Bone marrow (tissue), 2 donors: ENCODE data around the gene IZUMO1.
A peak's percentile ranks its signal among the peaks of the same experiment; 100 is the strongest.

Source experiments
- DNase-seq, 2 donors: peaks; one replicate each; lab custom pipeline; 2025; lab: John Stamatoyannopoulos, UW

The IZUMO1 gene

GRCh38 chr19:48757089-48757675 is 10.5 kb upstream of the IZUMO1 start:
- no peak for DNase-seq

- DNase-seq, result no peak
Measured at GRCh38 chr19:48756686-48757085, 10.0 kb upstream of the IZUMO1 start.

- DNase-seq, result no peak
Measured at GRCh38 chr19:48756212-48756611, 9.5 kb upstream of the IZUMO1 start.

GRCh38 chr19:48755787-48756186 is 9.1 kb upstream of the IZUMO1 start:
- no peak for DNase-seq

GRCh38 chr19:48755084-48755641 is 8.5 kb upstream of the IZUMO1 start, which contains the start of gene FGF21:
Gene FGF21 (plus strand): TSS chr19:48755524. CDS start chr19:48756237, 713 bp downstream.
- no peak for DNase-seq

- no peak for DNase-seq
Measured at GRCh38 chr19:48752496-48753365, 6.0 kb upstream of the IZUMO1 start, which contains the start of gene FUT1. Gene FUT1 (minus strand): TSS chr19:48752641. CDS start chr19:48751281, 1,360 bp downstream.

GRCh38 chr19:48751845-48752495 is 5.3 kb upstream of the IZUMO1 start:
- DNase-seq, result no peak

DNA sequence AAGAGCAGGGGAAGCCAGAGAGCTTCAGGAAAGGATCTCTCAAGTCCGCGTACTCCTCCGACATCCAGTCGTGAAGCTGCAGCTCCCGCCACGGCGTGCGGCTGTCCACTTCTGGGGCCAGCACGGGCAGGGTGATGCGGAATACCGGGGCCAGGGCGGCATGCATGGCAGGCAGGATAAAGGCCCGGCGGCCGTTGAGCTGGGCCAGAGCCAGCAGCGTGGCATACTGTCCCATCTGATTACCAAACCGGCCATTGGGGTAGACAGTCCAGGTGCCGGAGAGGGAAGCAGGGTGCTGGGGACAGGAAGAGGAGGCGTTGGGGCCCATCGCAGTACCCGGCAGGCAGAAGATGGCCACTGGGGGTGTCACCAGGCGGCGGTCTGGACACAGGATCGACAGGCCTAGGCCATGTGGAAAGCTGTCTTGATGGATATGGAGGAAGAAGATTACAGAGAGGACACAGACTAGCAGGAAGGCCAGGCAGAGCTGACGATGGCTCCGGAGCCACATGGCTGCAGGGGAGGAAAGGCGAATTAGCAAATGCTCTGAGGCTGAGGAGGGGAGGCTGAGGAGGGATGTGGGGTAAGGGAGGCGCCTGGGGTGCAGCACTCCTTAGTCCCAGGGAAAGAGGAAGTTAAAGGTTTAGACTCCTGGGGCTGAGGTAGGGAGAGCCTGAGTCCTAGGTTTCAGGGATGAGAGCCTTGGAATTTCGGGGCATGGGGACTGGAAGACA is 4.2 kb upstream of the IZUMO1 start:
- DNase-seq, result no peak

- no peak for DNase-seq
Measured at GRCh38 chr19:48750351-48750750, 3.6 kb upstream of the IZUMO1 start.

DNA sequence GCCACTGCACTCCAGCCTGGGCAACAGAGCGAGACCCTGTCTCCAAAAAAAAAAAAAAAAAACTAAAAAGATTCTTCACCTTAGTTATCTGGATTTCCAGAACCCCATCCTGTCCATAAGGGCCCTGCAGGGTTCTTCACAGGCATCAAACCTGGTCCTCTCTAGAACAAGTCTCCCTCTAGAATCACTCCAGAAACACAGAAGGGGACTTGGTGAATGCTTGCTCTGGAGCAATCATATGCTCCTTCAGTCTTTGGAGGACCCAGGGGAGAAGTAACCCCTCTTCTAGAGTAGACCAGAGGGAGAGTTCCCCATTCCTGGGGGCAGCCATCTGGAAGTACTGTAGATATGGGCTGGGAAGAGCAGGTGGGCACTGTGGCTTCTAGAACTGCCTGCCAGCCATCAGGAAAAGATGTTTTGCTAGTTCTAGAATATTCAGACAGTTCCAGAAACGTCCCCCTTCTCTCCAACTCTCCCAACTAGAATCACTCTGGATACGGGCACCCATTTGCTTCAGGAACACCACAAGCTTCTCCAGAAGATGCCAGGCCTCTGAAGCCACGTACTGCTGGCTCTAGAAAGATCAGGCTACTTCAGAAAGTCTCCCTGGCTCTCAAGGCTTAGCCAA is 3.0 kb upstream of the IZUMO1 start:
- DNase-seq, result no peak

GRCh38 chr19:48746110-48746509 is 599 bp downstream of the IZUMO1 start:
- DNase-seq, result no peak

DNA sequence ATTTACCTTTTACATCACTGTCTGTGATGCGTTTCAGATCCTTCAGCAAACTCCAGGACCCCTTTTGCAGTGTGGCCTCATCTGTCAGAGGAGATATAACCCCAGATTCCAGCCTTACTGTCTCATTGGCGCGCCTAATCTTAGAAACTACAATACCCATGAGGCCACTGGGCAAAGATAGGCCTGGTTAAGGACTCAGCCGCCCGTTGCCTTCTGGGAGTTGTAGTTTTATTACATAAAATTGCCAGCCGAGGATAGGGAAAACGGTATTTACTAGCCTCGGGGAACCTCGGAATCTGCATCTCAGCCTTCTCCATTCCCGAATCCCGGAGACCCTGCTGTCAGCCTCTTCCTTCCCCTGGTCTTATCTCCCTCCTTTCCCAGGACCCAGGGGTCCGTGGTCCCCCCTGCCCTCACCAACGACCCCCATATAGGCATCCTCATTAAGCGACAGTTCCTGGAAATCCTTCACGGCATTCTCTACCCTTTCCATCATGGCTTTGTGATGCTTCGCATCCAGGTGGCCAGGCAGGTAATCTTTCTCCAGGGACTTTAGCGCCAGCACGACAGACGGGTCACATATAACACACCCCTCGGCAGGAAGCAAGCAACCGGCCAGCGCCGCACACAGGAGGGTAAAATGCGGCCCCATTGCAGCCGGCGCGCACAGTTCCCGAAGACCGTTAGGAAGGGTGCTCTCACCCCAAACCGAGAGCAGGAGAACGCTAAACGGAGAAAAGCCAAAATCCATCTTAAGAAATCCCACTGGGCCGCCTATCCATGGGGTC is 1.3 kb downstream of the IZUMO1 start:
- DNase-seq, result no peak

GRCh38 chr19:48742096-48742495 is 4.6 kb downstream of the IZUMO1 start:
- no peak for DNase-seq

- no peak for DNase-seq
Measured at GRCh38 chr19:48741129-48741999, 5.3 kb downstream of the IZUMO1 start.

GRCh38 chr19:48740164-48740972 is 6.3 kb downstream of the IZUMO1 start, which contains the start of gene RASIP1:
Gene RASIP1 (minus strand): TSS chr19:48740610. CDS start chr19:48740282, 328 bp downstream.
- no peak for DNase-seq

- no peak for DNase-seq
Measured at GRCh38 chr19:48739404-48740163, 7.1 kb downstream of the IZUMO1 start.

GRCh38 chr19:48738557-48739403 is 7.9 kb downstream of the IZUMO1 start:
- DNase-seq, result peak in 1 of 2 donors; percentile 60
